Stimulated activated CD8-positive, alpha-beta memory T cell treated with anti-CD3 and anti-CD28 coated beads, Interleukin-4, amount 100 ng/mL, for 24 hours (primary cell): ENCODE data around the gene UGT1A5.
"Not testable (repeated sequence)": the region's sequence is repeated elsewhere in the genome, so short reads cannot be mapped to it uniquely, and the experiment has no call there.

ENCODE experiments used
- DNase-seq: peaks from one replicate; pipeline ENCODE4 v3.0.0-alpha.2; 2020; ENCODE audit warnings: low read depth

Gene UGT1A5

GRCh38 chr2:233693963-233694362 is 18.7 kb upstream of the UGT1A5 start:
- no peak for DNase-seq

GRCh38 chr2:233698740-233699139 is 14.0 kb upstream of the UGT1A5 start:
- no peak for DNase-seq

GRCh38 chr2:233699424-233700027 is 13.2 kb upstream of the UGT1A5 start:
- no peak for DNase-seq

GRCh38 chr2:233700028-233700635 is 12.6 kb upstream of the UGT1A5 start:
- no peak for DNase-seq

GRCh38 chr2:233700842-233701241 is 11.9 kb upstream of the UGT1A5 start:
- not testable (repeated sequence) for DNase-seq

- DNase-seq = no peak
Measured at GRCh38 chr2:233702238-233702637, 10.5 kb upstream of the UGT1A5 start.

GRCh38 chr2:233705911-233706506 is 6.7 kb upstream of the UGT1A5 start:
- no peak for DNase-seq

GRCh38 chr2:233706720-233707119 is 6.0 kb upstream of the UGT1A5 start:
- no peak for DNase-seq

GRCh38 chr2:233707940-233708644 is 4.6 kb upstream of the UGT1A5 start:
- DNase-seq = no peak

- DNase-seq = no peak
Measured at GRCh38 chr2:233708942-233709341, 3.8 kb upstream of the UGT1A5 start.

GRCh38 chr2:233711312-233712008 is 1.2 kb upstream of the UGT1A5 start:
- DNase-seq = peak; percentile 48

- no peak for DNase-seq
Measured at GRCh38 chr2:233713262-233713615, 532 bp downstream of the UGT1A5 start.

GRCh38 chr2:233714121-233714520 is 1.4 kb downstream of the UGT1A5 start:
- DNase-seq = no peak

GRCh38 chr2:233718552-233718951 is 5.8 kb downstream of the UGT1A5 start, which contains the start of gene UGT1A4:
UGT1A4 (plus strand) TSS chr2:233718736; CDS start chr2:233718821, 85 bp downstream.
- no peak for DNase-seq

GRCh38 chr2:233728723-233729301 is 16.1 kb downstream of the UGT1A5 start, which contains the start of gene UGT1A3:
UGT1A3 (plus strand) TSS chr2:233729042; CDS start chr2:233729127, 85 bp downstream.
- DNase-seq = no peak

GRCh38 chr2:233736868-233737653 is 24.4 kb downstream of the UGT1A5 start:
- not testable (repeated sequence) for DNase-seq

- DNase-seq = no peak
Measured at GRCh38 chr2:233740870-233741269, 28.2 kb downstream of the UGT1A5 start.

GRCh38 chr2:233743464-233744259 is 31.0 kb downstream of the UGT1A5 start:
- DNase-seq = no peak

- no peak for DNase-seq
Measured at GRCh38 chr2:233745073-233745755, 32.5 kb downstream of the UGT1A5 start.

GRCh38 chr2:233745838-233746237 is 33.1 kb downstream of the UGT1A5 start:
- not testable (repeated sequence) for DNase-seq
